Measurements from ENCODE around the gene MTHFD2L.

MTHFD2L gene

DNA sequence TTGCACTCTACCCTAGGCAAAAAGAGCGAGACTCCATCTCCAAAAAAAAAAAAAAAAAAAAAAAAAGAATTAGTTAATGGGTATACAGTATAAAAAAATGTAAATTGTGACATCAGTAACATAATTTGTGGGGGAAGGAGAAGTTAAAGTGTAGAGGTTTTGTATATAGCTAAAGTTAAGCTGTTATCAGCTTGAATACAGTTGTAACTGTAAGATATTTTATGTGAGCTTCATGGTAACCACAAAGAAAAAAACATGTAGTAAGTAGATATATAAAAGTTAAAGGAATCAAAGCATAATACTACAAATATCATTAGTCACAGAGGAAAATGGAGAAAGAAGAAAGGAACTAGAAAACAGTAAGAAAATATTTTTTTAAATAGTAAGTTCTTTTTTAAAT lies 97.2 kb downstream of the MTHFD2L start:
- TF ChIP-seq CTCF (IDR thresholded peaks at IDR 0.05; ENCODE audit: low read depth, low read length), result no peak
- no peak for DNase-seq (ENCODE audit: extremely low read depth, low read depth)

- no peak for TF ChIP-seq CTCF (IDR thresholded peaks at IDR 0.05; ENCODE audit: low read depth, low read length)
- no peak for DNase-seq (ENCODE audit: extremely low read depth, low read depth)
These were observed 101.0 kb downstream of the MTHFD2L start for GRCh38 chr4:74258963-74259362.

DNA sequence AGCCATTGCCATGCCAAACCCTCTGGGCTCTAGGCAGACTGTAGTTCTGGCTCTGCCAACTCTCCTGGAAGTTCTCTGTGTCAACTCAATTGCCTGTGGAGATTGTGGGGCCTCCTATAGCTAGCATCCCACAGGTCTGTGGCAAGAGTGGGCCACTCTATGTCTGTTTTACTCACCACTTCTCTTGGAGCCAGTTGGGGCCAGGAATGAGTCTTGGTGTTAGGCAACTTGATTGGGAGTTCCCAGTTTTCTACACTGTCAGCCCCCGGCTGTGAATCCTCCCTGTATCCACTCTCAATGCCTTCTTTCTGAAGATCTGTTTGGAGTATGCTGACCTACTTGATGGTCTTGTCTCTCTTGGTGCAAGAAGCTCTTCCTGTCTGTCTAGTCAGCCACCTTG lies 102.1 kb downstream of the MTHFD2L start:
- DNase-seq (ENCODE audit: extremely low read depth, low read depth), result no peak
- no peak for TF ChIP-seq CTCF (IDR thresholded peaks at IDR 0.05; ENCODE audit: low read depth, low read length)

DNA sequence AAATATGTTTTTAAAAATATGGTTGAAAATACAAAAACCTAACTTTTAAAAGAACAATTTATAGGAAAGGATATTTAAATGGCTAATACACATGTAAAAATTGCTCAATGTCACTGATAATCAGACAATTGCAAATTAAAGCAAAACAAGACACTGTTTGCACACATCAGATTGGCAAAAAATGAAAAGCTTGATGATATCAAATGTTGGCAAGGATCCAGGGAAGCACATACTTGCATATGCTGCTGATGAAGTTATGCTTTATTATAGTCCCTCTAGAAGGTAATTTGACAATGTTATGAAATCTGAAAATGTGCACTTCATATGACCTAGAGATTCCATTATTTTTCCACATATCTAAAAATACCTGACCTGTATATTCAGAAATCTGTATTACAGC lies 104.6 kb downstream of the MTHFD2L start:
- DNase-seq (ENCODE audit: extremely low read depth, low read depth), result no peak
- no peak for TF ChIP-seq CTCF (IDR thresholded peaks at IDR 0.05; ENCODE audit: low read depth, low read length)

DNA sequence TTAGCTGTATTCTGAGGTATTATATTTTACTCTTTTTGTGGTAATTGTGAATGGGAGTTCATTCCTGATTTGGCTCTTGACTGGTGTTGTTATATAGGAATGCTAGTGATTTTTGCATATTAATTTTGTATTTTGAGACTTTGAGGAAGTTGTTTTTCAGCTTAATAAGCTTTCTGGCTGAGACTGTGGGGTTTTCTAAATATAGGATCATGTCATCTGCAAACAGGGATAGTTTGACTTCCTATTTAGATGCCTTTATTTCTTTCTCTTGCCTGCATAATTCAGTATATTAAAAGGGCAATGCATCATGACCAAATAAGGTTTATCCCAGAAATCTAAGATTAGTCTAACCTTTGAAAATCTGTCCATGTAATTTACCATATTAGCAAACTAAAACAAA lies 105.6 kb downstream of the MTHFD2L start:
- no peak for TF ChIP-seq CTCF (IDR thresholded peaks at IDR 0.05; ENCODE audit: low read depth, low read length)
- DNase-seq (ENCODE audit: extremely low read depth, low read depth), result no peak

- no peak for TF ChIP-seq CTCF (IDR thresholded peaks at IDR 0.05; ENCODE audit: low read depth, low read length)
- no peak for DNase-seq (ENCODE audit: extremely low read depth, low read depth)
These were observed 108.2 kb downstream of the MTHFD2L start for GRCh38 chr4:74266081-74266480.

- no peak for TF ChIP-seq CTCF (IDR thresholded peaks at IDR 0.05; ENCODE audit: low read depth, low read length)
- DNase-seq (ENCODE audit: extremely low read depth, low read depth), result no peak
These were observed 110.2 kb downstream of the MTHFD2L start for GRCh38 chr4:74267998-74268606.

Data from AG09319 (cell line).